ENCODE data around the gene DEPDC1B.

The DEPDC1B gene

DNA sequence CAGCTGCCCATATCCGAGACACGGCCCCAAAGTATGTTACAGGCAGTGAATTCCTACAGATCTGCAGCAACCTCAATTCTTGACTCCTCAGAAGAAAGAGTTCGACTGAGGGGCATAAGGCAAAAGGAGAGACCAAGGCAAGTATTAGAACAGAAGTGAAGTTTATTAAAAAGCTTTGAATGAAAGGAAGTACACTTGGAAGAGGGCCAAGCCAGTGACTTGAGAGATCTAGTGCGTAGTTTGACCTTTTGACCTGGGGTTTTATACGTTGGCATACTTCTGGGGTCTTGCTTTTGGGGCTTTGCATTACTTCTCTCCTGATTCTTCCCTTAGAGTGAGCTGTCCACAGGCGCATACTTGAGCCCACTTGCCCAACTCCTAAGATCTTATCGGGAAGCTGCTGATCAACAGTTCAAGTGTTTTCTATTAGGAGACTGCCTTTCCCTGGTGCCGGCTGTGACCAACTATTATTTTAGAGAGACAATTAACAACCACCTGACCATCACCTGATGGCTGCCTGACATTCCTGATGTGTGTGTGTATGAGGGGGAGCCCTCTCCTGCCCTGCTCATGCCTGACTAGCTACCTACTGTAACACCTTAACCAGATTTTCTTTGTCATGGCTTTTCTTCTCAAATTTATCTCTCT is 1.5 kb upstream of the DEPDC1B start:
- H3K4me3 ChIP-seq (ENCODE audit: low read depth in 1 of 2, low read length in 2 of 2) = no peak overlapping the region
- peaks cover 34% of the 10 kb centered on the region for H3K4me1 ChIP-seq (ENCODE audit: insufficient read depth, low read length)
- peaks cover 34% of the 10 kb centered on the region for H3K79me2 ChIP-seq (ENCODE audit: insufficient read depth, low read length)
- no peaks in the 10 kb centered on the region for H4K20me1 ChIP-seq (ENCODE audit: insufficient read depth, low read length)
- peak overlapping the region; percentile 92 for H2AFZ ChIP-seq (ENCODE audit: low read depth, low read length)
- H3K4me2 ChIP-seq (ENCODE audit: insufficient read depth, low read length) = peak overlapping the region; percentile 93; the same call in 1 of the 2 replicates
- H3K27me3 ChIP-seq (ENCODE audit: insufficient read depth, low read length, poor library complexity) = no peaks in the 10 kb centered on the region
- peak overlapping the region; percentile 81; the same call in 1 of the 2 replicates for H3K9ac ChIP-seq (ENCODE audit: low read depth, low read length)
- no peaks in the 10 kb centered on the region for H3K9me3 ChIP-seq (ENCODE audit: insufficient read depth, low read length, severe bottlenecking)
- TF ChIP-seq EZH2 (IDR thresholded peaks at IDR 0.05; ENCODE audit: borderline replicate concordance, low read depth, low read length, severe bottlenecking) = no peak
- TF ChIP-seq, protein P1, sequence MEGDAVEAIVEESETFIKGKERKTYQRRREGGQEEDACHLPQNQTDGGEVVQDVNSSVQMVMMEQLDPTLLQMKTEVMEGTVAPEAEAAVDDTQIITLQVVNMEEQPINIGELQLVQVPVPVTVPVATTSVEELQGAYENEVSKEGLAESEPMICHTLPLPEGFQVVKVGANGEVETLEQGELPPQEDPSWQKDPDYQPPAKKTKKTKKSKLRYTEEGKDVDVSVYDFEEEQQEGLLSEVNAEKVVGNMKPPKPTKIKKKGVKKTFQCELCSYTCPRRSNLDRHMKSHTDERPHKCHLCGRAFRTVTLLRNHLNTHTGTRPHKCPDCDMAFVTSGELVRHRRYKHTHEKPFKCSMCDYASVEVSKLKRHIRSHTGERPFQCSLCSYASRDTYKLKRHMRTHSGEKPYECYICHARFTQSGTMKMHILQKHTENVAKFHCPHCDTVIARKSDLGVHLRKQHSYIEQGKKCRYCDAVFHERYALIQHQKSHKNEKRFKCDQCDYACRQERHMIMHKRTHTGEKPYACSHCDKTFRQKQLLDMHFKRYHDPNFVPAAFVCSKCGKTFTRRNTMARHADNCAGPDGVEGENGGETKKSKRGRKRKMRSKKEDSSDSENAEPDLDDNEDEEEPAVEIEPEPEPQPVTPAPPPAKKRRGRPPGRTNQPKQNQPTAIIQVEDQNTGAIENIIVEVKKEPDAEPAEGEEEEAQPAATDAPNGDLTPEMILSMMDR (IDR thresholded peaks at IDR 0.05; ENCODE audit: borderline replicate concordance, extremely low read depth, low read length, poor library complexity, severe bottlenecking) = no peak
- H3K36me3 ChIP-seq (ENCODE audit: insufficient read depth, low read length) = no peaks in the 10 kb centered on the region
- no peak for ATAC-seq (ENCODE audit: insufficient read depth, low read depth)
- peak; percentile 7 for DNase-seq
- H3K27ac ChIP-seq (ENCODE audit: low read length) = no peak overlapping the region

DNA sequence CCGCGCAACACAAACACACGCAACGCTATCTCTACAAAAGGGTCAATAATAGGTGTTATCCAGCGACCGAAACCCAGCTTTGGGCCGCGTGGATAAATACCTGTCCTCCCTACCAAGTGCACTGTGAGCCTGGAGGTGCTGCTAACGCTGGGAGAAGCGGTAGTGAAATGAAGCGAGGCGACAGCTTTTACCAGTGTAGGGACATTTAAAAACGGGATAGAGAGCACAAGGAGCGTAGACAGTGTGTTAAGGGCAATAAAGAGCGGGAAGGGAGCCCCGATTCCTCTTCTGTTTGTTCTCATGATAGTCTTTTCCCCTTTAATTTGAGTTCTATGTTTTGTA is 421 bp upstream of the DEPDC1B start:
- TF ChIP-seq EZH2 (IDR thresholded peaks at IDR 0.05; ENCODE audit: borderline replicate concordance, low read depth, low read length, severe bottlenecking) = no peak
- TF ChIP-seq, protein P1 (IDR thresholded peaks at IDR 0.05; ENCODE audit: borderline replicate concordance, extremely low read depth, low read length, poor library complexity, severe bottlenecking) = no peak
- Histone ChIP-seq H3K4me3 (ENCODE audit: low read depth in 1 of 2, low read length in 2 of 2) (peak overlapping the region; percentile 55 to 76), H3K27ac (ENCODE audit: low read length) (peak overlapping the region; percentile 85), H3K36me3 (ENCODE audit: insufficient read depth, low read length) (no peaks in the 10 kb centered on the region), H3K4me1 (ENCODE audit: insufficient read depth, low read length) (peaks cover 34% of the 10 kb centered on the region), H4K20me1 (ENCODE audit: insufficient read depth, low read length) (no peaks in the 10 kb centered on the region), H3K9ac (ENCODE audit: low read depth, low read length) (peak overlapping the region; percentile 81), H3K27me3 (ENCODE audit: insufficient read depth, low read length, poor library complexity) (no peaks in the 10 kb centered on the region), H3K79me2 (ENCODE audit: insufficient read depth, low read length) (peaks cover 43% of the 10 kb centered on the region), H3K9me3 (ENCODE audit: insufficient read depth, low read length, severe bottlenecking) (no peaks in the 10 kb centered on the region), H2AFZ (ENCODE audit: low read depth, low read length) (peak overlapping the region; percentile 92), H3K4me2 (ENCODE audit: insufficient read depth, low read length) (peak overlapping the region; percentile 93)
- DNase-seq = no peak
- peak; percentile 37 for ATAC-seq (ENCODE audit: insufficient read depth, low read depth)

DNA sequence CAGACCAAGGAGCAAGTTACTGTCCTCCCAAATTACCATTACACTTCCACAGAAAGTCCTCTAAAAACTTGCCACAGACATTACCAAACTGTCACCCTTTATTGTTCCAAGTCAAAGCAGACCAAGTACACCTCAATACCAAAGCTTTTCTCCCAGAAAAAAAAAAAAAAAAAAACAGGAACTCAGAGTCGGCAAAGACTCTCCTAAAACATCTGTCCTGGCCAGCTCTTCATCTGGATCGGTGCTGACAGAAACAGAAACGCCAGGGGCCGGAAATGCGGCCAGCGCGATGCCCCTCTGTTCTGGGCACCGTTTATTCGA is 718 bp downstream of the DEPDC1B start:
- ATAC-seq (ENCODE audit: insufficient read depth, low read depth) (no peak), DNase-seq (no peak)
- H4K20me1 ChIP-seq (ENCODE audit: insufficient read depth, low read length) = no peaks in the 10 kb centered on the region
- peak overlapping the region; percentile 85 for H3K27ac ChIP-seq (ENCODE audit: low read length)
- H3K9me3 ChIP-seq (ENCODE audit: insufficient read depth, low read length, severe bottlenecking) = no peaks in the 10 kb centered on the region
- peaks cover 55% of the 10 kb centered on the region for H3K79me2 ChIP-seq (ENCODE audit: insufficient read depth, low read length)
- H3K9ac ChIP-seq (ENCODE audit: low read depth, low read length) = peak overlapping the region; percentile 81
- H3K27me3 ChIP-seq (ENCODE audit: insufficient read depth, low read length, poor library complexity) = no peaks in the 10 kb centered on the region
- peak overlapping the region; percentile 55 to 76 for H3K4me3 ChIP-seq (ENCODE audit: low read depth in 1 of 2, low read length in 2 of 2)
- peaks cover 4% of the 10 kb centered on the region; the same call in 1 of the 2 replicates for H3K36me3 ChIP-seq (ENCODE audit: insufficient read depth, low read length)
- H3K4me1 ChIP-seq (ENCODE audit: insufficient read depth, low read length) = peaks cover 34% of the 10 kb centered on the region
- peak overlapping the region; percentile 93 for H3K4me2 ChIP-seq (ENCODE audit: insufficient read depth, low read length)
- TF ChIP-seq, protein P1 (IDR thresholded peaks at IDR 0.05; ENCODE audit: borderline replicate concordance, extremely low read depth, low read length, poor library complexity, severe bottlenecking) = no peak
- TF ChIP-seq EZH2 (IDR thresholded peaks at IDR 0.05; ENCODE audit: borderline replicate concordance, low read depth, low read length, severe bottlenecking) = no peak
- H2AFZ ChIP-seq (ENCODE audit: low read depth, low read length) = peak overlapping the region; percentile 92

Data from DND-41 (cell line).